GM18867 (cell line): Measurements from ENCODE around the gene CDA.

Source experiments
- ATAC-seq: cut with Tn5 transposase; IDR thresholded peaks from one replicate; pipeline ENCODE4 v1.9.1; 2021; ENCODE audit warnings: mild to moderate bottlenecking, moderate library complexity; ENCODE audit not compliant: unreplicated experiment

The CDA gene

DNA sequence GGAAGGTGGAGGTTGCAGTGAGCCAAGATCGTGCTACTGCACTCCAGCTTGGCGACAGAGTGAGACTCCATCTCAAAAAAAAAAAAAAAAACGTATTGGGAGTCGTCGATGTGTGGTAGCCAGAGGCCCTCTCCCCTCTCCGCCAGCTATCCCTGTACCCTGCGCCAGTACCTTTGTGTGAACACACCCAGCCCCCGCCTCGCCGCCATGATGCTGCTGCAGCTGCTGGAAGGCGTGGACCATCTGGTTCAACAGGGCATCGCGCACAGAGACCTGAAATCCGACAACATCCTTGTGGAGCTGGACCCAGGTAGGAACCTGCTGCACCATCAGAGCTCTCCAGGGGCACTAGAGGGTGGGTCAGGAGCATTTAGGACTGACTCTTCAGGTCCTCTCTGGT is 56.5 kb downstream of the CDA start:
- ATAC-seq: no peak

- ATAC-seq: no peak
These were observed 59.5 kb downstream of the CDA start for GRCh38 chr1:20648438-20648837.

DNA sequence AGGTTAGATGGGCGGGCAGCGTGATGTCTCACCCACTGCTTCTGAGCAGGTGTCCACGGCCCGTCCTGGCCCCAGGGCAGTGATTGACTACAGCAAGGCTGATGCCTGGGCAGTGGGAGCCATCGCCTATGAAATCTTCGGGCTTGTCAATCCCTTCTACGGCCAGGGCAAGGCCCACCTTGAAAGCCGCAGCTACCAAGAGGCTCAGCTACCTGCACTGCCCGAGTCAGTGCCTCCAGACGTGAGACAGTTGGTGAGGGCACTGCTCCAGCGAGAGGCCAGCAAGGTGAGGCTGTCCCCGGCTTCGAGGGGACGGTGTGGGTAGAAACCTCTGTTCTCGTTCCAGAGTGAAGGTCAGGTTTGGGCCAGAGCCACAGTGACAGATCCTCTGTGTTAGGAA is 60.0 kb downstream of the CDA start:
- no peak for ATAC-seq

- ATAC-seq: no peak
These were observed 63.4 kb downstream of the CDA start for GRCh38 chr1:20652300-20652699.

DNA sequence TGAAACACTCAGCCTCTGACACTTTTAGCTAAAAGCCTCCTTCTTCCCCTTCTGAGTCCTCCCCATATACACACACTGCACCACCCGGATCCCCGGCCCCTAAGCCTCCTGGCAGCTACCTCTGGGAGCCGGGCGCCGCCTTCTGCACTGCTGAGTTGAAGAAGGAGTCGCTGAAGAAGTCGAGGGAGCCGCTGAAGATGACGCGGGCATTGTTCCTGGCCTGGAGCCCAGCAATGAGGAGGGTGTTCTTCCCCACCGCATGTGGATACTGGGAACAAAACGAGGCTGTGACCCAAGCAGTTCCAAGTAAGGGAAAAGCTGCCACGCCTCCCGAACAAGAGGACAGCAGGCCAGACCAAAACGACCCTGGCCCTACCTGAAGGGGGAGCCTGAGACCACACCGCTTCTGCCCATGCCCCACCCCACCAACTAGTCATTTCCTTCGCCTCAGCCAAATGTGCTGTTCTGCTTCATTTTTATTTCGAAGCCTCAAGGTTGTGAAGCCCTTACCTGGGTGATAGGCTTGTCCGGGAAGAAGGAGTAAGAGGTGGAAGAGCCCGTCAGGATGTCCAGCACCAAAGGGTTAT is 65.3 kb downstream of the CDA start:
- ATAC-seq: no peak

DNA sequence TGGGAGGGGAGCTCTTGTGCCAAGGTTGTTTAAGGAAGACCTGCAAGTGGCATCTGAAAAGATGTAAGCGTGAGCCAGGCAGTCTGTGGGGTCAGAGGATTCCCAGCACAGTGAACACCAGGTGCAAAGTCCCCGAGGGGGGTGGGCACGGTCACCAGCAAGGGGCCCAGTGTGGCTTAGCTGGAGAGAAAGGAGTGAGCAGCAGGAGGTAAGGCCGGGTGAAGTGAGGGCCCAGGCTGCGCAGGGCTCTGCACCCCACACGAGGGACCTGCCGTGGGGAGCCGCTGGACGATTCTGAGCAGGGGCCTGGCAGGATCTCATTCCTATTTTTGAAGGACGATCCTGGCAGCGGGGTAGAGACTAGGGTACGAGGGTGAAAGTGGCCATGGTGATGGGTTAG is 68.1 kb downstream of the CDA start:
- ATAC-seq: no peak

DNA sequence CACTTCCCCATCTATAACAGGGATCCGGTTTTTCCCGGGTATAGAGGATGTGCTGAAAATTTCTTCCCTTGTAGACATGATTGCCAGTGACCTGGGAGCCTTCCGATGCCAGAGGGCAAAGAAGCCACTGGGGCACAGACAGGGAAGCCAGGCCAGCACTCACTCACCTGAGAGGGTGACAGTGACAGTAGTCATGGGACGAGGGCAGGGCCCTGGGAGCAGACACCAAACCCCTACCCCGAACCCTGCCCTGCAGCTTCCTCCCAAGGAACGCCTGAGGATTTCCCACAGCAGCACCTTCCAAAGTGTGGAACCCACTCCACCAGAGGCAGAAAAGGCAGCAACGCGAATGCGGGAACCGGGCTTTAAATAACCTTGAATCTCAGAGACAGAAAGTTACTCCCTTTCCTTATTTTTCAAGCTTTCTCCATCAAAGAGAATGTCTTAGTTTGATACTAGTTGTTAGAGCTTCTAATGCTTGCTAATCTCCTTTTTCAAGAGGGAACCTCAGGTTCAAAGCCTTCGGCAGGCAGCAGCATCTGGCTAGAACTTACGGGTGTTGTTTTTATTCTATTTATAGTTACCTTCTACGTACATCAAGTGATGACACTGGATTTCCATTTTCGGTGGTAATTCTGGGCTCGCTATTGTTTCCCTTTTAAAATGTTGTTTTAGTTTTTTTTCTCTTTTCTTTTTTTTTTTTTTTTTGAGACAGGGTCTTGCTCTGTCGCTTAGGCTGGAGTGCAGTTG is 69.4 kb downstream of the CDA start:
- no peak for ATAC-seq

DNA sequence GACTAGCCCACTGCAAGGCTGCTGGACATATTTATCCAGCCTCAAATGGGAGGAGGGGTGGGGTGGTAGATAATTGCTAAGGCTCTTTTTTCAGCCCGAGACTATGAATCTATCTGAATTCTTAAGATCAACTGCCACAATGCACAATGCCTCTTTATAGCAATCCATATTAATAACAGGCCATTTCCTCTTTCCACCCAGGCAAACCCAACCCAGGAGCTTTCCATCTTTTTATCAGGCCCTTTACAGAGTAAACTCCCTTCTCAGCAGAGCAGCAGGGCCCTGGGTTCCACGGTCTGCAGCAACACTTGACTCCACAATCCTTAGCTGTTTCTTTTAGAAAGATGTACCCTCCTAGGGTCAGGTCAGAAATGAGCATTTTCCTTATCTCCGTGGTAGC is 71.5 kb downstream of the CDA start:
- no peak for ATAC-seq

DNA sequence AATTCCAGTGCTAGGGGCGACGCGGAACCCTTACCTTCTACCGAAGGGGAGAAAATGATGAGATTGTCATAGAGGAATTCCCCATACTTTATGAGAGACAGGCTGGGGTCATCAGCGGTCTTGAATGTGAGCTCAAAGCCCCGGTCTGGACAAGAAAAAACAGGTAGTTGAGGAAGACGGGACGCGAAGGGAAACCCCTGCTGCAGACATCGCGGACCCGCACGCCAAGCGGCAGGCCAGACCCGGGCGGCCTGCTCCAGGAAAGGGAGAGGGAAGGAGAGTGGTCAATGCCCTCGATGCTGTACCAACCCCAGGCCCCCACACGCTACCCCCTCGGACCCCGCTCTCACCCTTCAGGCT is 71.9 kb downstream of the CDA start:
- peak; percentile 2 for ATAC-seq

DNA sequence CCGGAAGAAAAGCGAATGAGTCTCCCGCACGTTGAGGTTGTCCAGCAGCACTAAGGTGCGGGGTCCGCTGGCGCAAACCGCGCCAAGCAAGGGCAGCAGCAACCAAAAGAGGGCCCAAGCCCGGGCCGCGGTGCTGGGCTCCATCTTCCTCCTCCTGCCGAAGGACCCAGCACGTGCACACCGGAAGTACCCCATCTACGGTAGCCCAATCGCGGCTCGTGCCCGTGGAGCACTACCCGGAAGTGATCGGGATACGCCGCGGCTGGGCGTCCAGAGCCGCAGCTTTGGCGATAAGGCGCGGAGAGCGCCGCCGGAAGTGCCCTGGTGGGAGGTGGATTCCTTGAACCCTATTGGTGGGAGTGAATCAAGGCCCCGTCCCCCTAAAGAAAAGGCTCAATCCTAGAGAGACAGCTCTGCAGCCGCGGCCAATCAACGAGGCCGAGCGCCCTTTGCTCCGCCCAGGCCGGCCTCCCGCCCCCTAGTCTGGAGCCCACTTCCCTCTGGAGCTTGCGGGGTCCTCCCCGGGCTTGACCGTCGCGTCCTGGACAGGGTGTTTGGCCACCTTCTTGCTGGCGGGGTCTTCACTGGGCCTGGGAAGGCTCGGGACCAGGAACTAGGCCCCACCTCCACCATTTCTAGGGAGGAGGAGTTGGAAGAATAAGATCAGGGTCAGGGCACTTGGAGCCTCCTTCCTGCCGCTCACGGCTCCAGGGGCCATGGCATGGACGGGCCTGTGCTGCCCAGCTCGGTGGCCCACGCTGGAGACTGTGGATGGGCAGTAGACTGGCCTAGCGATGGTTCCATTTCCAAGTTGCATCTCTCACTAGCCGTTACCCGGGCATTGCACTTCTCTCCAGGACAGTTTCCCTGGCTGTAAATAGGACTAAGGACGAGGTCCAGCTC is 72.6 kb downstream of the CDA start, which contains the start of gene DDOST:
Gene DDOST (minus strand): TSS at position 163 of the 903 bp plus-strand sequence. CDS start 19 bp downstream, at position 144.
- peak; percentile 94 for ATAC-seq

GRCh38 chr1:20662110-20662475 is 73.2 kb downstream of the CDA start:
- ATAC-seq: no peak

DNA sequence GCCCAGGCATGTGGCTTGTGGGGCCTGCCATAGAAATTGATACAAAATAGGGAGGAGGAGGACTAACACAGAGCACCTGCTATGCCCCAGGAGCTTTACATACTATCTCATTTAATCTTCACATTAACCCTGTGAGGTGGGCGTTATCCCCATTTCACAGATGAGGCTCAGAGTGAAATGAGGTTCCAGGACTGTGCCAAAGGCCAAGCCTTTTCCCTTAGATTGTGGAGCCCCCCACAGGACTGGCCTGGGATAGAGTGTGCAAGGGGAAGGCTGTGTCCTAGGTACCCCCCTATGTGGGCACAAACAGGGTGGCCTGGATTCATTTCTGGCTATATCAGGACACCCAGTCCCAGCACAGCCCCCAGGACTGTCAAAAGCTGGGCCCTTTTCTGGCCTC is 74.5 kb downstream of the CDA start:
- ATAC-seq: no peak

GRCh38 chr1:20663969-20664715 is 75.2 kb downstream of the CDA start:
- no peak for ATAC-seq

DNA sequence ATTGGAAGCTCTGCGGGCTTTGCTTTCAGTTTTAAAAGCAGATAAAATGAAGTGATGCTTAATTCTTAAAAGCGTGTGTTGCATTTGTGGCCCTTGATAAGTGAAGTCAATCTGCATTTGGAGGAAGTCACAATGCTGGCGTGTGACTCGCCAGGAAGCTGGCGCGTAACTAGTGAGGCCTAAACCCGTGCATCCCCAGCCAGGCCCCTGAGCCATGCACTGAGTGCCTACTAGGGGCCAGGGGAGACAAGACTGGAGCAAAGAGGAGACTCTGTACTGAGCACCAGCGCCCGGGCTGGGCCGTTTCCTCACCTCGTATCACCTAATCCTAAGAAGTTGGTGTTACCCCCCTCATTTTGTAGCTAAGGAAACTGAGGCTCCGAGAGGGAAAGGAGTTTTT is 76.8 kb downstream of the CDA start:
- ATAC-seq: no peak

DNA sequence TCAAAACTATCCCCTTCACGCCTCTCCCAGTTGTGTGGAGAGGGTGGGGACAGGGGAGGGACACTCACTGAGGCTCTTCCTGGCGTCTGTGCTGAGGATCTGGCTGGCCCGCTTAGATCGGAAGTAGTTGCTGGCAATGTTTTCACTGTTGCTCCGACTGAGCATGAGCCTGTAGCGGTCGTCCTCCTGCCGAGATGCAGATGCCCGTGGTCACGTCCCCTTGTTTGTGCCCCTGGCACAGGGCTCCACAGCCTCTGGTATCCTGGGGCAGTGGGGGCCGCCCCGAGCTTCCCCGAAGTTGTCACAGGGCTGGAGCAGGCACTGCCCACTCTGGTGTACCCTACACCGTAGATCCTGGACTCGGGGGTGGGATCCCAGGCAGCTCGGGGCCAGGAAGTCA is 77.2 kb downstream of the CDA start:
- no peak for ATAC-seq

DNA sequence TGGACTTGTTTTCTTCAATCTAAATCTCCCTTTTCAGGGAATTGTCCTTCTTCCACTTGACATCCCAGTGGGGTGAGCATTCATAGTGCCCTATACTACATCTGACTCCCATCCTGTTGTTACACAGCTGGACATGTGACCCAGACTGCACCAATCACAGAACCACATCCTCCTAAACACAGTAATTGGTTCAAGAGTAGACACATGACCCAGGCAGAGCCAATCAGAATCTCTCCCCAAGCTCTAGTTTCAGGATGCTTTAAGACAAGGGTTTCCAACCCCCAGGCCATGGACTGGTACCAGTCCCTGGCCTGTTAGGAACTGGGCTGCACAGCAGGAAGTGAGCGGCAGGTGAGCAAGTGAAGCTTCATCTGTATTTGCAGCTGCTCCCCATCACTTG is 77.9 kb downstream of the CDA start:
- ATAC-seq: no peak
